Kidney (tissue), 14 donors: ENCODE results near the gene ETV7. TPM values are rescaled to one million over a fixed set of nuclear protein-coding genes. Genes with fewer than 3 reads are reported as not detected.

ENCODE experiments used
- DNase-seq, 5 donors: peaks; one replicate each; pipeline ENCODE4 v3.0.0-alpha.2; 2013 to 2020
- FAIRE-seq: peaks from 2 replicates; lab custom pipeline; 2012; peaks lifted over from hg19 to GRCh38; lab: Jason Lieb, UNC
- H3K27ac ChIP-seq, 2 donors: one replicate each; pipeline ENCODE4 v1.7.0; 2013; ENCODE audit warnings: low read depth in 2 of 2, low read length in 2 of 2, inconsistent platforms in 1 of 2
- H3K27me3 ChIP-seq: one replicate; pipeline ENCODE4 v1.7.1; 2013; ENCODE audit warnings: low read length, inconsistent platforms; ENCODE audit not compliant: control insufficient read depth, insufficient read depth
- H3K36me3 ChIP-seq, 3 donors: one replicate each; pipeline versions ENCODE4 v1.7.0 to v1.7.1; 2013; ENCODE audit warnings: low read length in 3 of 3, control low read depth in 1 of 3, inconsistent platforms in 1 of 3; ENCODE audit not compliant: insufficient read depth in 3 of 3, control insufficient read depth in 2 of 3
- H3K4me1 ChIP-seq, 3 donors: one replicate each; pipeline versions ENCODE4 v1.7.0 to v1.7.1; 2013; ENCODE audit warnings: low read length in 3 of 3, inconsistent platforms in 1 of 3, low read depth in 1 of 3; ENCODE audit not compliant: control insufficient read depth in 2 of 3, insufficient read depth in 2 of 3
- H3K4me3 ChIP-seq, 3 donors: one replicate each; pipeline versions ENCODE4 v1.7.0 to v1.8.1; 2013; ENCODE audit warnings: low read length in 3 of 3, control low read depth in 1 of 3, inconsistent platforms in 1 of 3
- H3K9ac ChIP-seq, 3 donors: one replicate each; pipeline versions ENCODE4 v1.7.0 to v1.7.1; 2013; ENCODE audit warnings: low read length in 3 of 3, control low read depth in 1 of 3, inconsistent platforms in 1 of 3
- H3K9me3 ChIP-seq, 3 donors: one replicate each; pipeline versions ENCODE4 v1.7.0 to v1.7.1; 2013; ENCODE audit warnings: low read length in 3 of 3, control low read depth in 1 of 3, inconsistent platforms in 1 of 3; ENCODE audit not compliant: control insufficient read depth in 2 of 3, insufficient read depth in 1 of 3
- intact Hi-C: fragments of 100-400 bp; cut with DNase I; formaldehyde crosslinking; loops from one replicate; pipeline ENCODE4 v1.11.1; 2022
- polyA plus RNA-seq: library from polyadenylated mRNA; stranded (reverse); fragments of 350-450 nt; fragmentation: Illumina TruSeq; extraction: RNeasy Lipid Tissue Mini Kit (QIAGEN cat#74804); gene quantifications from one replicate; pipeline ENCODE4 v1.2.3, GENCODE V29; 2014; ENCODE audit warnings: low read depth, low replicate concordance; ENCODE audit not compliant: insufficient read depth
- total RNA-seq: library from RNA; stranded (reverse); fragmentation: NEBNext Ultra II Directional; extraction: Animal tissue kit (Norgen Biotek cat#: 25700); gene quantifications from one replicate; pipeline ENCODE4 v1.2.1, GENCODE V29; 2021
- TF ChIP-seq, protein P1 (sequence below): IDR thresholded peaks from 3 replicates; pipeline ENCODE4 v1.5.1; 2012; ENCODE audit warnings: mild to moderate bottlenecking, moderate library complexity, borderline replicate concordance; ENCODE audit not compliant: insufficient read depth; ENCODE audit errors: extremely low read depth
- donor health status: control.
- donor health status: control.
- donor health status: control.
- donor health status: control.
- donor health status: control.
- donor health status: DM: yes; HTN: yes; CAD: no.
- donor health status: Normal renal cell carcinoma (clear cell type).

The ETV7 gene
- total and polyA plus RNA-seq, 2 donors from 2014 or later, result 0.99 to 4.6 TPM

DNA sequence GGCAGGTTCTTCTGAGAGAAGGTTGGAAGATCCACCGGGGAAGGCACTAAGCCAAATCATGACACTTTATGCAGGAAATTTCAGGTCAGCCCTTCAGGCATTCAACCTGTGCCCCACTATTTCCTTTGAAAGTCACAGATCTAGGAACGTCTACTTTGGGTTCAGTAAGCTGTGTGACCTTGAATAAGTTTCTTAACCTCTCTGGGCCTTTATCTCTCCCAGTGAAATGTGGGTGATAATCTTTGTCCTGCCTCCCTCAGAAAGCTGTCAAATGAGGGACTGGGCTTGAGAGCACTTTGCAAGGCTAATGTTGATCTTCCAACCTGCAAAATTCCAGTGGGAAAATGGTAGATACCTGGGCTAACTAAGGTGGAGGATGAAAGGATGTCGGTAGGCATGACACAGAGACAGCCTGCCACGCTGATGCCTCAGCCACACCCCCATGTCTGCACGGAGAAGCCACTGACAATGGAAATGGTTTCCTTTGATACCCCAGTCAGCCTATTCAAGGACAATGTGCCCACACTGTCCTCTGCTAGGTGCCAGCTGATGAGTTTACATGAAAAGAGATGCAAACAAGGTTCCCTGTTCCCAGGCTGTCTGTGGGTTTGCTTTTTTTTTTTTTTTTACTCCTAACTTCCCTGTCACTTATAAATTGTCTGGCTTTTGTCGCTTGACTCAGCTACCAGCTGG lies 60.1 kb downstream of the ETV7 start:
- no peak for FAIRE-seq
- no peaks in the 10 kb centered on the region for H3K27me3 ChIP-seq
- no peaks in the 10 kb centered on the region for H3K9me3 ChIP-seq
- H3K36me3 ChIP-seq, result no peaks in the 10 kb centered on the region
- no peaks in the 10 kb centered on the region for H3K4me1 ChIP-seq
- no peak overlapping the region for H3K4me3 ChIP-seq
- TF ChIP-seq, protein P1, sequence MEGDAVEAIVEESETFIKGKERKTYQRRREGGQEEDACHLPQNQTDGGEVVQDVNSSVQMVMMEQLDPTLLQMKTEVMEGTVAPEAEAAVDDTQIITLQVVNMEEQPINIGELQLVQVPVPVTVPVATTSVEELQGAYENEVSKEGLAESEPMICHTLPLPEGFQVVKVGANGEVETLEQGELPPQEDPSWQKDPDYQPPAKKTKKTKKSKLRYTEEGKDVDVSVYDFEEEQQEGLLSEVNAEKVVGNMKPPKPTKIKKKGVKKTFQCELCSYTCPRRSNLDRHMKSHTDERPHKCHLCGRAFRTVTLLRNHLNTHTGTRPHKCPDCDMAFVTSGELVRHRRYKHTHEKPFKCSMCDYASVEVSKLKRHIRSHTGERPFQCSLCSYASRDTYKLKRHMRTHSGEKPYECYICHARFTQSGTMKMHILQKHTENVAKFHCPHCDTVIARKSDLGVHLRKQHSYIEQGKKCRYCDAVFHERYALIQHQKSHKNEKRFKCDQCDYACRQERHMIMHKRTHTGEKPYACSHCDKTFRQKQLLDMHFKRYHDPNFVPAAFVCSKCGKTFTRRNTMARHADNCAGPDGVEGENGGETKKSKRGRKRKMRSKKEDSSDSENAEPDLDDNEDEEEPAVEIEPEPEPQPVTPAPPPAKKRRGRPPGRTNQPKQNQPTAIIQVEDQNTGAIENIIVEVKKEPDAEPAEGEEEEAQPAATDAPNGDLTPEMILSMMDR, result no peak
- no peak for DNase-seq
- no peak overlapping the region for H3K27ac ChIP-seq
- intact Hi-C loops, result no loop called here
- H3K9ac ChIP-seq, result no peak overlapping the region

DNA sequence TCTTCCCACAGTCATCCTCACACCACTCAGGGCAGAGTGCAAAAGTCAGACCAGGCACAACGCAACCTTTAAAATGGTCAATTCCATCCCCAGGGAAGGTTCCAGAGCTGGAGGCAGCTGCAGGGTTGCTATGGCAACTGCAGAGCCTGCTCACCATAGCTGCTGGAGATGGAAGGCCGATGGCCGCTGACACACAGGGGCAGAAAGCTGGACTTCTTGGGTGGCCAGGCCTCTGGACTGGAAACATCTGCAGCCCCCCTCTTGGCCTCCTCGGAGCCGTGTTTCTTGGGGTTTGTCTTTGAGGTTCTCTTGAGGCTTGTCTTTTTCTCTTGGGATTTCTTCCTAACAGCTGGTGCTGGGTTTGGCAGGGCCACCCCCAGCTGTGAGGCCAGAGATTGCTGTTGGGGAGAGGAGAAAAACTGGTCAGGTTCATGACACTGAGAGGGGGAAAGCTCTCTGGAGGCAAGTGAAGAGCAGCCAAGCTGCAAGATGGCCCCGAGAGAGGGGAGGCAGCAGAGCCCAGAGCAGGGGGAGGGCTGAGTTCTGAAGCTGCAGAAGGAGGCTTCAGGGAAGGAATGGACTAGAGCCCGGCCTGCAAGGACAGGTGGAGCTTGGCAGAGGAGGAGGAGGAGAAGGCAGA lies 61.0 kb downstream of the ETV7 start:
- no peaks in the 10 kb centered on the region for H3K36me3 ChIP-seq
- H3K9ac ChIP-seq, result no peak overlapping the region
- H3K4me1 ChIP-seq, result no peaks in the 10 kb centered on the region
- no peak overlapping the region for H3K4me3 ChIP-seq
- H3K27ac ChIP-seq, result no peak overlapping the region
- H3K9me3 ChIP-seq, result no peaks in the 10 kb centered on the region
- TF ChIP-seq, protein P1, result no peak
- FAIRE-seq (no peak), DNase-seq (peak; percentile 51 to 91 (median 79))
- H3K27me3 ChIP-seq, result no peaks in the 10 kb centered on the region
- intact Hi-C loops, result no loop called here

DNA sequence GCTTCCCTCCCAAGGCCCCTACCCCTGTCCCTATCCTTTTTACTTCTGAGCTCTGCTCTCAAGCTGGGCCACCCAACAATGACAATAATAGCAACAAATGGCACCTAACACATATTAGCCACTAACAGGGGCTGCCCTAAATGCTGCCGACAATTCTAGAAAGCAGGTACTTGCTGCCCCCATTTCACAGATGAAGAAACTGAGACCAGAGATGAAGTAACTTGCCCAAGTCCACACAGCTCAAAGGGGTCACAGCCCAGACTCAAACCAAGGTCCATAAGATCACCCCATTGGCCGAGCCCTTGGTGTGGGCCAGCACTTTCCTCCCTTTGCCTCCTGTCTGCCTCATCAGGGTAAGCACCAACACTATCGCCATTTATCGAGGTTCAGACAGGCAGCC lies 62.8 kb downstream of the ETV7 start:
- TF ChIP-seq, protein P1, result no peak
- Histone ChIP-seq H3K9ac (no peak overlapping the region), H3K36me3 (no peaks in the 10 kb centered on the region), H3K9me3 (no peaks in the 10 kb centered on the region), H3K27ac (no peak overlapping the region), H3K4me3 (no peak overlapping the region), H3K27me3 (no peaks in the 10 kb centered on the region), H3K4me1 (no peaks in the 10 kb centered on the region)
- no peak for DNase-seq
- intact Hi-C loops, result no loop called here
- no peak for FAIRE-seq
